Duodenal mucosa (tissue), 2 donors: Measurements from ENCODE around the gene TLE3.

ENCODE experiments used
- H3K27ac ChIP-seq: one replicate; pipeline ENCODE4 v1.7.0; 2013; ENCODE audit warnings: low read depth, low read length
- H3K27me3 ChIP-seq, 2 donors: one replicate each; pipeline ENCODE4 v1.7.0; 2013; ENCODE audit warnings: low read length in 2 of 2, control low read depth in 1 of 2; ENCODE audit not compliant: insufficient read depth in 2 of 2, control insufficient read depth in 1 of 2
- H3K36me3 ChIP-seq, 2 donors: one replicate each; pipeline ENCODE4 v1.7.0; 2013; ENCODE audit warnings: low read length in 2 of 2, control low read depth in 1 of 2; ENCODE audit not compliant: insufficient read depth in 2 of 2, control insufficient read depth in 1 of 2
- H3K4me1 ChIP-seq, 2 donors: one replicate each; pipeline ENCODE4 v1.7.0; 2013; ENCODE audit warnings: low read length in 2 of 2, control low read depth in 1 of 2; ENCODE audit not compliant: insufficient read depth in 2 of 2, control insufficient read depth in 1 of 2
- H3K4me3 ChIP-seq, 2 donors: one replicate each; pipeline ENCODE4 v1.7.0; 2013; ENCODE audit warnings: low read length in 2 of 2, low read depth in 1 of 2
- H3K9ac ChIP-seq, 2 donors: one replicate each; pipeline ENCODE4 v1.7.0; 2013; ENCODE audit warnings: low read length in 2 of 2, low read depth in 1 of 2
- H3K9me3 ChIP-seq, 2 donors: one replicate each; pipeline ENCODE4 v1.7.0; 2013; ENCODE audit warnings: low read length in 2 of 2, control low read depth in 1 of 2; ENCODE audit not compliant: control insufficient read depth in 1 of 2

TLE3 gene

DNA sequence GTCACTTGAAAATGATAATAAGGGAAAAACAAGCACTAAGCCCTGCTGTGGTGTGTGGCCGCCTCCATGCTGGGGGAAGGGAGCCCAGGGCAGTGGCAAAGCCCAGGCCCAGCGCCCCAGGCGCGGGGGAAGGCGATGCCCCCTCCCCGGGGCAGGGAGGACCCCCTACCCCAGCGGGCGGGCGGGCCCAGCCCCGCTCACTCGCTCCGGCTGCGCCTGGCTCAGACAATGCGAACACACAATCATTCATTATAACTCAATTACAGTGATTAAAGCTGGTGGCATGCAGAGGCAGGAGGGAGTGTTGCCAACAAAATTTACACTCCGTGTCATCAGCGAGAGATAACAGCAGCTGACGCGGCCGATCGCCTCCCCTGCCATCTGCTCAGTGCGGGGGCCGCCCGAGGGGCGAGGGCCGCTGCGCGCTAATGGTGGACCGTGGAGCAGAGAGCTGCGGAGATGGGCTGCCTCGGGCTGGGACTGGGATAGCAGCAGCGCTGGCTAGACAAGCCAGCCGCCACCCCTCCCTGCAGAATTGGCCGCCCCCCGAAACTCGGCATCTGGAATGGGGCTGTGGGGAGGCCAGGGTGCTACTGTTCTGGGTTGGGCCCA lies 64.1 kb downstream of the TLE3 start:
- peaks cover 0 to 9% of the 10 kb centered on the region in 2 donors for H3K4me1 ChIP-seq
- peaks cover 0 to 14% of the 10 kb centered on the region in 2 donors for H3K27me3 ChIP-seq
- no peak overlapping the region for H3K27ac ChIP-seq
- H3K9ac ChIP-seq: no peak overlapping the region
- H3K4me3 ChIP-seq: no peak overlapping the region
- H3K36me3 ChIP-seq: no peaks in the 10 kb centered on the region
- no peaks in the 10 kb centered on the region for H3K9me3 ChIP-seq

DNA sequence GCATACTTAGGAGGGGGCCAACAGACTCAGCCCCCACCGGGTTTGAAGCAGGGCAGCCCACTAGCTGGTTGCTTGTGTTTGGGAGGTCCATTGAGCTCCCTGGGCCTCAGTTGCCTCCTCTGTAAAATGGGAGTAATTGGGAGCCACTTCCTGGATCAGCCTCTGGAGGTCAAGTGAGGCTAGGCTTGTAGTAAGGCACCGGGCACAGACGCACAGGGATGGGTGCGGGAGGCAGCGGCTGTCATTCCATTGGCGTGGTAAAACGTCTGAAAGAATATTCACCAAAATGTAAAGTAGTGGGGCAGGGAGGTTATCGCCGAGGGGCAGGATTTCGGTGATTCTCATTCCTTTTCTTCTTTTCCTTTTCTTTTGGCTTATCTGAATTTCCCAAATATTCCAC lies 64.6 kb downstream of the TLE3 start:
- Histone ChIP-seq H3K9ac (no peak overlapping the region), H3K27ac (no peak overlapping the region), H3K27me3 (peaks cover 0 to 14% of the 10 kb centered on the region in 2 donors), H3K4me1 (peaks cover 0 to 9% of the 10 kb centered on the region in 2 donors), H3K4me3 (no peak overlapping the region), H3K36me3 (no peaks in the 10 kb centered on the region), H3K9me3 (no peaks in the 10 kb centered on the region)

DNA sequence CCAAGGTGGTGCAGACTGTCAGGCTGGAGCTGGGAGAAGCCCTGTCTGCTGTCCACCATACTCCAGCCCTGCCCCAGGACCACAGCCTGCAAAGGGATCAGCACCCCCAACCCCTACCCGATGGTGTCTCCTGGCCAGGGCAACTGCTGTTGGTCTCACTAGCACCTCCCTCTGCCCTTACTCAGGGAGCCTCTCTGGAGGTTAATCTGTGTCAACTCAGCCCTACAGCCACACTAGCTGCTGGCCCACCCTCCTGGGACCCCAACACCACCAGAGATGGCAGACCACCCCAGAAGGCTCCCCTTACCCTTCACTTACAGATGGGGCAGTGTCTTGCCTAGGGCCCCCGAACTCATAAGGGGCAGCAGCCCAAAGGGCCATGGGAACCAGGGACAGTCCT lies 65.2 kb downstream of the TLE3 start:
- Histone ChIP-seq H3K4me3 (no peak overlapping the region), H3K27ac (no peak overlapping the region), H3K9ac (no peak overlapping the region), H3K36me3 (no peaks in the 10 kb centered on the region), H3K9me3 (no peaks in the 10 kb centered on the region), H3K27me3 (peaks cover 0 to 14% of the 10 kb centered on the region in 2 donors), H3K4me1 (peaks cover 0 to 9% of the 10 kb centered on the region in 2 donors)

DNA sequence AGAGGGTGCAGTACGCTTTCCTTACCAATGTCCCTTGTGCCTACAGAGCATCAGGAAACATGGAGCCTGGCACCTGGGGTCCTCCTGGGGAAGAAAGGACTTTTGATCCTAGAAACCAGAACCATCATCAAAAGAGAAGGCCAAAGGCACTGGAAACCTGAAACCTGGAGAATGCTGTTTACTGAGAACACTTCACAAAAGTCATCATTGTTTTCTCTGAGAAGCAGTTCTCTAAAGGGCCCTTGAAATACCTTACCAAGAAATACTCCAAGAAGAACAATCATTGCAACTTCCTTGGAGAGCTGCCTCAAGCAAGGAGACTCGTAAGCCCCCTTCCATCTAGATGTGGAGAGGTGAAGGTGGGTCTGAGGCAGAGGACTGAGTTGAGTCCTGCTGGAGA lies 66.0 kb downstream of the TLE3 start:
- peaks cover 0 to 9% of the 10 kb centered on the region in 2 donors for H3K4me1 ChIP-seq
- no peak overlapping the region for H3K9ac ChIP-seq
- no peaks in the 10 kb centered on the region for H3K9me3 ChIP-seq
- H3K4me3 ChIP-seq: no peak overlapping the region
- H3K27me3 ChIP-seq: peaks cover 0 to 14% of the 10 kb centered on the region in 2 donors
- no peak overlapping the region for H3K27ac ChIP-seq
- no peaks in the 10 kb centered on the region for H3K36me3 ChIP-seq

DNA sequence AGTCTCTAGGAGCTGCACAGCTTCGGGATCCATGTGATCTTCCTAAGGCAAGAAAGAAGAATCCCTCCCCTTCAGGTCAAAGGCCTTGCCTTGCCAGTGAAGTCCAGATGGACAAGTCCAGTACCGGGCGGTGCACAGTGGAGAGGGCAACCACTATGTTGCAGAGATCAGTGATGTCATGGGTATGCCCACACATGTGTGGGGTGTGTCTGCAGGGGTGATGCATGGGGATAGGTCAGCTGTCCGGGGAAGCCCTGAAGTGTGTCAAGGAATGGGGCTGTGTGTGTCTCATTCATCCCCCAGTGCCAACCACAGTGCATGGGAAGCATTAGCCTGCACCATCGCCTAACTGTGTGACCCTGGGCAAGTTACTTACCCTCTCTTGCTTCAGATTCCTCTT lies 66.5 kb downstream of the TLE3 start:
- H3K4me1 ChIP-seq: peaks cover 0 to 9% of the 10 kb centered on the region in 2 donors
- H3K9ac ChIP-seq: no peak overlapping the region
- H3K9me3 ChIP-seq: no peaks in the 10 kb centered on the region
- no peak overlapping the region for H3K4me3 ChIP-seq
- no peak overlapping the region for H3K27ac ChIP-seq
- no peaks in the 10 kb centered on the region for H3K36me3 ChIP-seq
- peaks cover 0 to 14% of the 10 kb centered on the region in 2 donors for H3K27me3 ChIP-seq

DNA sequence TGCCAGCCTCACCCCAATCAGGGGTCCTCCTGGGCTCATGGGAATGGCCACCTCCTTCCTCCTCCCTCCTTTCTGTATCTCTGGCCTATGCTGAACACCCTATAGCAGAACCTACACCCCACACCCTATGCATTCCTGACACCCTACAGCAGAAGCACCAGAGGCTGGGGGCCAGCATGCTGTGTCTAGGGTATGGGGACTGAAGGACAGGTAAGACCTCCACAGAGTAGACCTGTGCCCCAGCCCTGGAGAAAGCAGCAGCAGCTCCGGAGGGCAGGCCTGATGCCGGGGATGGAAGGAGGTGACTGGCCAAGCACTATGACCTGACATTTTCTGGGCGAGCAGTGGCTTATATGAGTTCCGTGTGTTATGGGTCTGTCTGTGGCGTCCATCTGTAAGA lies 66.9 kb downstream of the TLE3 start:
- no peak overlapping the region for H3K9ac ChIP-seq
- no peaks in the 10 kb centered on the region for H3K9me3 ChIP-seq
- no peak overlapping the region for H3K4me3 ChIP-seq
- no peak overlapping the region for H3K27ac ChIP-seq
- peaks cover 0 to 14% of the 10 kb centered on the region in 2 donors for H3K27me3 ChIP-seq
- H3K4me1 ChIP-seq: peaks cover 0 to 6% of the 10 kb centered on the region in 2 donors
- no peaks in the 10 kb centered on the region for H3K36me3 ChIP-seq

DNA sequence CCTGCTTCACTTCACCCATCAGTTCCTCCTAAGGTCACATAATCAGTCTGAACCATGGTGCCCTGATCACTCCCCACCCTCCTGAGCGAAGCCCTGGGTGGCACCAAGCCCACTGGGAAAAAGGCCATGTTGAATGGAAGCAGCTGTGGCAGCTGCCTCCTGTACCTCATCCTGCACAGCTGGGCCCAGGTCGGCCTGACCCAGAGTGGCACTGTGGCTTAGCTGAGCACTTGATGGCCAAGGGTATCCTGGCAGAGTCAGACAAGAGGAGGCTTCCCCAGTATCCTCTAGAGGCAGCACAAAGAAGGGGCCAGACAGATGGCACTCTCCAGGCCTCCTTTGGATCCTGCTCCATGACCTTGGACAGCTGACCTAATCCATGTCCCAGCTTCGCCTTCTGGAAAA lies 68.4 kb downstream of the TLE3 start:
- H3K4me1 ChIP-seq: no peaks in the 10 kb centered on the region
- H3K36me3 ChIP-seq: no peaks in the 10 kb centered on the region
- peaks cover 0 to 20% of the 10 kb centered on the region in 2 donors for H3K27me3 ChIP-seq
- no peak overlapping the region for H3K27ac ChIP-seq
- H3K9ac ChIP-seq: no peak overlapping the region
- no peaks in the 10 kb centered on the region for H3K9me3 ChIP-seq
- H3K4me3 ChIP-seq: no peak overlapping the region

DNA sequence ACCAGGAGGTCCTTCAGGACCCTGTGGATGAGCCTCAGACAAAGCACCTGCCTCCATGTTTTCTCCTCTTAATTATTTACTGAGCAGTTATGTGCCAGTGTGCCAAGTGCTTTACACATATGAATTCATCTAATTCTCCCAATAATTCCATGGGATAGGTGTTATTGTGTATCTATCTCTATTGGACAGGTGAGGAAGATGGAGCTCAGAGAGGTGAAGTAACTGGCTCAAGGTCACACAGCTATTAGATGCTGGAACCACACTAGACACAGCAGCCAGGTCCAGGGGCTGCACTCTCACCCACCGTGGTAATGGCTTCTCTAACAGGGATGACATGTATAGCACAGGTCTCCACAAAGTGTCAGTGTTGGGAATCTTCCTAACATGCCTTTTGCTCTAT lies 70.2 kb downstream of the TLE3 start:
- Histone ChIP-seq H3K9ac (no peak overlapping the region), H3K4me1 (peaks cover 13 to 15% of the 10 kb centered on the region in 2 donors), H3K9me3 (no peaks in the 10 kb centered on the region), H3K4me3 (no peak overlapping the region), H3K27me3 (peaks cover 0 to 10% of the 10 kb centered on the region in 2 donors), H3K36me3 (no peaks in the 10 kb centered on the region), H3K27ac (no peak overlapping the region)

DNA sequence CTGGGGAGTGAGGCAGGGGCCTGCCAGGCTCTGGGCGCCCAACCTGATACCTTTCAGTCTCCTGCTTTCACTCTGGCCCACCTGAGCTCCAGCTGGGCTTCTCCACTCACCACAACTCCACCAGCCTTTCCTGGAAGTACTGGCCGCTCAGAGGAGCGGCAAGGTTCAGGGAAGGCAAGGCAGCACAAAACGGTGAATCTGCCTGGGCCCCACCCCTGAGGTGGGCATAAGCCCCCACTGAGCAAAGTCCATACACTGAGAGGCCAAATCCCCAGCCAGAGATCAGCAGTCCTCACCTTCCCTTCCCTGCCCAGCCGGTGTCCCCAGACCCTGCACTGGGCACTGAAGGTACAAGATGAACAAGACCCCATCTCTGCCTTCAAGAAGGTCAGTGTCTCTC lies 70.7 kb downstream of the TLE3 start:
- H3K9ac ChIP-seq: no peak overlapping the region
- H3K36me3 ChIP-seq: no peaks in the 10 kb centered on the region
- H3K9me3 ChIP-seq: no peaks in the 10 kb centered on the region
- H3K27me3 ChIP-seq: peaks cover 0 to 8% of the 10 kb centered on the region in 2 donors
- H3K4me3 ChIP-seq: no peak overlapping the region
- H3K27ac ChIP-seq: no peak overlapping the region
- peaks cover 13 to 15% of the 10 kb centered on the region in 2 donors for H3K4me1 ChIP-seq

DNA sequence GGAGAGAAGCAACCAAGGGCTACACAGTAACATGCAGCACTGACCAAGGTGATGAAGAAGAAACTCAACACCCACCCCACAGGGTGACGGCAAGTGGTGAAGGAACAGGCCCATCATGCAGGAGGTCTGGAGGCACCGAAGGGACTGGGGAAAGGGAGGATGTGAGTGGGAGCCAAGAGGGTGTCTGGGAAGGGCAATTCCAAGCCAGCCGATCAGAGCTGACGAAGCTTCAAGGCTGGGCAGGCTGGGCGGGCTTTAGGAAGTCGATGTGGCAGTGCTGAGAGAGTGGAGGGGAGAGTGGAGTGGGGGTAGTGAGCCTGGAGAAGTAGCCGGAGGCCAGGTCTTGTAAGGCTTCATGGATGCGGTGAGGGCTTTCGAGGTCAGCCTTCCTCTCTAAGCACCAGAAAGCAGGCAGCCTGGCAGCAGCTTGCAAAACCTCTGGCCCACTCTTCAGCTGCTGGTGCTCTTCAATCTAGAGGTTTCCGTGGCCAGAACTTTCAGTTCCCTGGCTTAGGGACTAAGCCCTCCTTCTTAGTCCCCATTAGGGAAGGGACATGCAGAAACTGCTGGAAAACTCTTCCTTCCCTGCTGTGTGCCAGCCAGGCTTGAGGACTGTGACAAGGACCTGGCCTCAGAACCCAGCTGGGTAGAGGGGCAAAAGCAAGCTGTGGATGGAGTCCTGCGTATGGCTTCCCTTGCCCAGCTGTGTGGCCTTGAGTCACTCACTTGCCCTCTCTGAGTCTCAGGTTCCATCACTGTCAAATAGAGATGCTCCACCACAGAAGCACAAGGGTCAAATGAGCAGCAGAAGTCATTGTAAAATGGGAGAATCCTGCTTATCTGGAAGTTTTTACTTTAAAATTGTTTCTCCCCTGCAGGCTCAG lies 72.1 kb downstream of the TLE3 start:
- Histone ChIP-seq H3K9ac (no peak overlapping the region), H3K9me3 (no peaks in the 10 kb centered on the region), H3K27ac (no peak overlapping the region)

More for the DNA sequence above, 72.1 kb downstream of the TLE3 start:
- peaks cover 13 to 15% of the 10 kb centered on the region in 2 donors for H3K4me1 ChIP-seq
- no peaks in the 10 kb centered on the region for H3K36me3 ChIP-seq
- H3K27me3 ChIP-seq: peaks cover 0 to 6% of the 10 kb centered on the region in 2 donors
- no peak overlapping the region for H3K4me3 ChIP-seq
